Loucy (cell line): ENCODE data around the gene NUDT9.
"Not testable (repeated sequence)": the region's sequence is repeated elsewhere in the genome, so short reads cannot be mapped to it uniquely, and the experiment has no call there.

Experiments used
- H2AFZ ChIP-seq: fragments of 200-600 bp; sonication (generic); 2 replicates; pipeline ENCODE4 v1.6.0; 2016; ENCODE audit warnings: antibody characterized with exemption, mild to moderate bottlenecking, low read length, moderate library complexity
- H3F3A ChIP-seq: fragments of 200-600 bp; 2 replicates; pipeline ENCODE4 v1.6.0; 2016; ENCODE audit warnings: antibody characterized with exemption, low read depth, mild to moderate bottlenecking
- H3K27me3 ChIP-seq: fragments of 200-600 bp; sonication (generic); 2 replicates; pipeline ENCODE4 v1.6.1; 2014; ENCODE audit warnings: low read length, mild to moderate bottlenecking; ENCODE audit not compliant: insufficient read depth, poor library complexity, severe bottlenecking
- H3K36me3 ChIP-seq: fragments of 200-600 bp; sonication (generic); 2 replicates; pipeline ENCODE4 v1.6.1; 2016; ENCODE audit warnings: low read length; ENCODE audit not compliant: insufficient read depth
- H3K4me1 ChIP-seq: fragments of 200-600 bp; sonication (generic); 2 replicates; pipeline ENCODE4 v1.5.1; 2014; ENCODE audit warnings: low read length, mild to moderate bottlenecking; ENCODE audit not compliant: insufficient read depth, poor library complexity, severe bottlenecking
- H3K4me2 ChIP-seq: fragments of 200-600 bp; sonication (generic); 2 replicates; pipeline ENCODE4 v1.6.0; 2014; ENCODE audit warnings: antibody characterized with exemption, low read length, low read depth, mild to moderate bottlenecking; ENCODE audit not compliant: poor library complexity, severe bottlenecking
- H3K4me3 ChIP-seq: fragments of 200-600 bp; sonication (generic); 2 replicates; pipeline ENCODE4 v1.5.1; 2014; ENCODE audit warnings: low read length, mild to moderate bottlenecking, mixed read lengths; ENCODE audit not compliant: poor library complexity, severe bottlenecking
- H3K79me2 ChIP-seq: fragments of 200-600 bp; sonication (generic); 2 replicates; pipeline ENCODE4 v1.6.1; 2014; ENCODE audit warnings: low read length; ENCODE audit not compliant: insufficient read depth
- H3K9ac ChIP-seq: fragments of 200-600 bp; sonication (generic); 2 replicates; pipeline ENCODE4 v1.6.0; 2014; ENCODE audit warnings: mild to moderate bottlenecking, low read depth, low read length, moderate library complexity; ENCODE audit not compliant: poor library complexity, severe bottlenecking
- H3K9me2 ChIP-seq: fragments of 200-600 bp; sonication (generic); replicated peaks from 2 replicates; pipeline ENCODE4 v1.6.1; 2016; ENCODE audit warnings: low read depth, low read length, mixed read lengths
- H3K9me3 ChIP-seq: fragments of 200-600 bp; sonication (generic); 2 replicates; pipeline ENCODE4 v1.6.1; 2014; ENCODE audit warnings: mild to moderate bottlenecking, antibody characterized with exemption, low read length, low read depth; ENCODE audit not compliant: insufficient read depth
- H4K20me1 ChIP-seq: fragments of 200-600 bp; sonication (generic); 2 replicates; pipeline ENCODE4 v1.6.0; 2014; ENCODE audit warnings: antibody characterized with exemption, low read length, mild to moderate bottlenecking; ENCODE audit not compliant: insufficient read depth, poor library complexity, severe bottlenecking
- EZH2phosphoT487 ChIP-seq: fragments of 200-600 bp; IDR thresholded peaks from 2 replicates; pipeline ENCODE4 v1.6.1; 2018; ENCODE audit warnings: antibody characterized with exemption, mild to moderate bottlenecking, moderate library complexity, borderline replicate concordance
- TF ChIP-seq, protein P1 (sequence below): fragments of 200-600 bp; sonication (generic); conservative IDR thresholded peaks from 2 replicates; pipeline ENCODE4 v1.5.1; 2014; ENCODE audit warnings: mild to moderate bottlenecking, antibody characterized with exemption, low read length

Gene NUDT9

DNA sequence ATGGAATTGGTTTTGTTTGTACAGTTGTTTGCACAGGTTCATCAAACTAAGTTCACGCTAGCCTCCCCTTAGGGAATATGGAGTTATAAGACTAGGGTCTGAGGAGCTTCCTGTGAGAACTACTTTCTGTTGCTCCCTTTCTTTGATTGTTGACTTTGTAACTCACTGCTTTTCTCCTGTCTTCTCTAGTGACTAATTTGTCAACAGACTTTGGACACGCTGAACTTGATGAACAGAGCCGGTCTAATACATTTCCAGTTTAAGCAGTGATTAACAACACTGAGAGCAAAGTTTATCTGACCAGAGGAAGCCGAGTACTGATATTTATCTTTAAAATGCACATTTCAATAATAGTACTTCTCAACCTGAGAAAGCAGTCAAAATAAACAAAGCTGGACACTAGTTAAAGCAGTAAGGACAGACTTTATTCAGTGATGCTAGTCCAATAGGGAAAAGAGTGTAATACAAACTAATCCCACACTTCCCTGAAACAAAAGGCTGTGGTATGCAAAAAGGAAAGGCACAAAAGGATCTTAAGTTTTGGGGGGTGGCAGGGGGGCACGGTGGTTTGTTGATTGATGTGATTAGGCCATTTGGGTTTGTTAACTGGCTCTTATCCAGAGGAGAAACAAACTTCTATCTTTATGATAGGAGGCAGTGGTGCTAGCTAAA is 2.7 kb upstream of the NUDT9 start:
- no peak overlapping the region for H3K9ac ChIP-seq
- H3K4me2 ChIP-seq, result no peak overlapping the region
- H3K79me2 ChIP-seq, result peaks cover 27% of the 10 kb centered on the region
- H3K27me3 ChIP-seq, result no peaks in the 10 kb centered on the region
- H3K4me1 ChIP-seq, result peaks cover 25% of the 10 kb centered on the region
- no peaks in the 10 kb centered on the region for H3K9me2 ChIP-seq
- TF ChIP-seq, protein P1, sequence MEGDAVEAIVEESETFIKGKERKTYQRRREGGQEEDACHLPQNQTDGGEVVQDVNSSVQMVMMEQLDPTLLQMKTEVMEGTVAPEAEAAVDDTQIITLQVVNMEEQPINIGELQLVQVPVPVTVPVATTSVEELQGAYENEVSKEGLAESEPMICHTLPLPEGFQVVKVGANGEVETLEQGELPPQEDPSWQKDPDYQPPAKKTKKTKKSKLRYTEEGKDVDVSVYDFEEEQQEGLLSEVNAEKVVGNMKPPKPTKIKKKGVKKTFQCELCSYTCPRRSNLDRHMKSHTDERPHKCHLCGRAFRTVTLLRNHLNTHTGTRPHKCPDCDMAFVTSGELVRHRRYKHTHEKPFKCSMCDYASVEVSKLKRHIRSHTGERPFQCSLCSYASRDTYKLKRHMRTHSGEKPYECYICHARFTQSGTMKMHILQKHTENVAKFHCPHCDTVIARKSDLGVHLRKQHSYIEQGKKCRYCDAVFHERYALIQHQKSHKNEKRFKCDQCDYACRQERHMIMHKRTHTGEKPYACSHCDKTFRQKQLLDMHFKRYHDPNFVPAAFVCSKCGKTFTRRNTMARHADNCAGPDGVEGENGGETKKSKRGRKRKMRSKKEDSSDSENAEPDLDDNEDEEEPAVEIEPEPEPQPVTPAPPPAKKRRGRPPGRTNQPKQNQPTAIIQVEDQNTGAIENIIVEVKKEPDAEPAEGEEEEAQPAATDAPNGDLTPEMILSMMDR, result no peak
- TF ChIP-seq EZH2phosphoT487, result no peak
- no peaks in the 10 kb centered on the region for H3F3A ChIP-seq
- no peaks in the 10 kb centered on the region for H3K36me3 ChIP-seq
- no peaks in the 10 kb centered on the region for H4K20me1 ChIP-seq
- H2AFZ ChIP-seq, result no peak overlapping the region
- no peak overlapping the region for H3K4me3 ChIP-seq
- H3K9me3 ChIP-seq, result no peaks in the 10 kb centered on the region

DNA sequence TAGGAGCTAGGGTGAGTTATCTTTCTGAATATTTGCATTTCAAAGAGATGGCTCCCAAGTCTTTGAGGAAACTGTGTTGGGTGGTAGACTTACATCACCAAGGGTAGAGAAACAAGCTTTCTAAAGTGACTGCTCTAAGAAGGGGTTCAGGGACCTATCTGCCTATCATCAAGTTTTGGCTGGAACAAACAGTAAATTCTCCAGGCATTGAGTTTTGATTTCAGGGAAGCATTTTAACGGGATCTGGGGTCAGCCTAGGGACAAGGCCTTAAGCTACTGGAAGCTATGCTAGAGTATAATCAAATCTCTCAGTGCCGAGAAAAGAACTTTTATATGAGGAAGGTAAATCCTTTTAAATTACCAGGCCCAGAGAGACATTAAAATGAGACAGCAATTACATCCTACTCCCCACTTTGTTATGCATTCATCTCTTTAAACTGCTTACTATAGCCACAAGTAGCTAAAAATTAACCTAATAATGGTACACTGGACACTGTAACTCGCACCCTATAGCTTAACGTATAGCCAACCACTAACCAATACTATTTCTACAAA is 2.0 kb upstream of the NUDT9 start:
- TF ChIP-seq, protein P1, result no peak
- TF ChIP-seq EZH2phosphoT487, result no peak
- no peak overlapping the region for H3K4me2 ChIP-seq
- peaks cover 31% of the 10 kb centered on the region for H3K4me1 ChIP-seq
- no peaks in the 10 kb centered on the region for H3K27me3 ChIP-seq
- H3F3A ChIP-seq, result no peaks in the 10 kb centered on the region
- no peaks in the 10 kb centered on the region for H3K9me2 ChIP-seq
- no peak overlapping the region for H3K9ac ChIP-seq
- H3K36me3 ChIP-seq, result no peaks in the 10 kb centered on the region
- no peaks in the 10 kb centered on the region for H4K20me1 ChIP-seq
- no peaks in the 10 kb centered on the region for H3K9me3 ChIP-seq
- H3K4me3 ChIP-seq, result no peak overlapping the region
- H2AFZ ChIP-seq, result no peak overlapping the region
- H3K79me2 ChIP-seq, result peaks cover 33% of the 10 kb centered on the region

- Histone ChIP-seq H3K9me2 (no peaks in the 10 kb centered on the region), H3K9me3 (no peaks in the 10 kb centered on the region), H3K4me1 (peaks cover 48% of the 10 kb centered on the region), H3K4me2 (peak overlapping the region; percentile 79), H3K27me3 (no peaks in the 10 kb centered on the region), H4K20me1 (no peaks in the 10 kb centered on the region), H3K4me3 (peak overlapping the region; percentile 85), H3F3A (no peaks in the 10 kb centered on the region), H3K36me3 (no peaks in the 10 kb centered on the region), H3K9ac (peak overlapping the region; percentile 85), H3K79me2 (peaks cover 42% of the 10 kb centered on the region), H2AFZ (peak overlapping the region; percentile 99)
- TF ChIP-seq, protein P1, result no peak; the same call in 1 of the 2 replicates
- no peak for TF ChIP-seq EZH2phosphoT487
Observed at GRCh38 chr4:87423317-87424098, 1.1 kb downstream of the NUDT9 start.

DNA sequence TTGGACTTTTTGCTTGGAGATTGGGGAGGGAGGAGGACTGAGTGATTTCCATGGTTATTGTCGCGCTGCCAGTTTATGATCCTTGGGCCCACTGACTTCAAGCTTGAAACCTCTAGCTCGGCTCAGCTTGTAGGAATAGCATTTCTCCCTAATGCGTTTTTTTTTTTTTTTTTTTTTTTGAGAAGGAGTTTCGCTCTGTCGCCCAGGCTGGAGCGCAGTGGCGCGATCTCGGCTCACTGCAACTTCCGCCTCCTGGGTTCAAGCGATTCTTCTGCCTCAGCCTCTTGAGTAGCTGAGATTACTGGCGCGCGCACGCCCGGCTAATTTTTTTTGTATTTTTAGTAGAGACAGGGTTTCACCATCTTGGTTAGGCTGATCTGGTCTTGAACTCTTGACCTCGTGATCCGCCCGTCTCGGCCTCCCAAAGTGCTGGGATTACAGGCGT is 1.7 kb downstream of the NUDT9 start:
- peak overlapping the region; percentile 85 for H3K9ac ChIP-seq
- peaks cover 48% of the 10 kb centered on the region for H3K4me1 ChIP-seq
- not testable (repeated sequence) for H2AFZ ChIP-seq, H3K27me3 ChIP-seq, H3F3A ChIP-seq, H3K36me3 ChIP-seq, H3K9me3 ChIP-seq, H3K9me2 ChIP-seq, H4K20me1 ChIP-seq
- peak overlapping the region; percentile 79 for H3K4me2 ChIP-seq
- H3K4me3 ChIP-seq, result peak overlapping the region; percentile 85
- peaks cover 42% of the 10 kb centered on the region for H3K79me2 ChIP-seq
